Retina (tissue), 1 donor: ENCODE results near the gene SLC39A11.

ENCODE experiments used
- DNase-seq: peaks from one replicate; pipeline ENCODE4 v3.0.0-alpha.2; 2016

The SLC39A11 gene

GRCh38 chr17:72671016-72671415, 421.5 kb downstream of the SLC39A11 start:
- no peak for DNase-seq

GRCh38 chr17:72667096-72668063, 425.1 kb downstream of the SLC39A11 start:
- no peak for DNase-seq

- peak; percentile 44 for DNase-seq
These were observed 426.3 kb downstream of the SLC39A11 start for GRCh38 chr17:72665852-72666851.

GRCh38 chr17:72662827-72663190, 429.7 kb downstream of the SLC39A11 start:
- no peak for DNase-seq

GRCh38 chr17:72661945-72662826, 430.3 kb downstream of the SLC39A11 start:
- DNase-seq = no peak

- peak; percentile 69 for DNase-seq
These were observed 431.2 kb downstream of the SLC39A11 start for GRCh38 chr17:72661116-72661944.

GRCh38 chr17:72660274-72661115, 432.0 kb downstream of the SLC39A11 start:
- peak; percentile 32 for DNase-seq

GRCh38 chr17:72659811-72660210, 432.7 kb downstream of the SLC39A11 start:
- DNase-seq = no peak

GRCh38 chr17:72658675-72659074, 433.8 kb downstream of the SLC39A11 start:
- no peak for DNase-seq

GRCh38 chr17:72657467-72658317, 434.8 kb downstream of the SLC39A11 start:
- no peak for DNase-seq

- no peak for DNase-seq
These were observed 436.2 kb downstream of the SLC39A11 start for GRCh38 chr17:72656130-72656763.

- DNase-seq = no peak
These were observed 437.8 kb downstream of the SLC39A11 start for GRCh38 chr17:72654706-72655105.

GRCh38 chr17:72651988-72652387, 440.5 kb downstream of the SLC39A11 start:
- no peak for DNase-seq

GRCh38 chr17:72648702-72649101, 443.8 kb downstream of the SLC39A11 start:
- no peak for DNase-seq

GRCh38 chr17:72646176-72646575, 446.3 kb downstream of the SLC39A11 start:
- DNase-seq = no peak

GRCh38 chr17:72644492-72644891, 448.0 kb downstream of the SLC39A11 start:
- DNase-seq = no peak

GRCh38 chr17:72643575-72644216, 448.8 kb downstream of the SLC39A11 start:
- DNase-seq = no peak

GRCh38 chr17:72642720-72643119, 449.8 kb downstream of the SLC39A11 start:
- no peak for DNase-seq
